A204.1 (cell line): ENCODE measurements around the gene GMIP.
A peak's percentile ranks its signal among the peaks of the same experiment; 100 is the strongest.
"Not testable (repeated sequence)": the region's sequence is repeated elsewhere in the genome, so short reads cannot be mapped to it uniquely, and the experiment has no call there.

Experiments
- FAIRE-seq: peaks from 2 replicates; lab custom pipeline; 2012; peaks lifted over from hg19 to GRCh38; lab: Jason Lieb, UNC

GMIP gene

GRCh38 chr19:19643158-19644053, at the start of gene GMIP:
Gene GMIP (minus strand): TSS chr19:19643657. CDS start chr19:19643529, 128 bp downstream.
- no peak for FAIRE-seq

- FAIRE-seq: no peak
Measured at GRCh38 chr19:19691683-19692082, 48.2 kb upstream of the GMIP start.

- FAIRE-seq: not testable (repeated sequence)
Measured at GRCh38 chr19:19689023-19689422, 45.6 kb upstream of the GMIP start.

GRCh38 chr19:19687090-19687489, 43.6 kb upstream of the GMIP start:
- FAIRE-seq: no peak

GRCh38 chr19:19686580-19686979, 43.1 kb upstream of the GMIP start:
- no peak for FAIRE-seq

GRCh38 chr19:19686119-19686518, 42.7 kb upstream of the GMIP start:
- not testable (repeated sequence) for FAIRE-seq

GRCh38 chr19:19679176-19680073, 36.0 kb upstream of the GMIP start:
- no peak for FAIRE-seq

GRCh38 chr19:19677579-19677978, 34.1 kb upstream of the GMIP start:
- no peak for FAIRE-seq

- no peak for FAIRE-seq
Measured at GRCh38 chr19:19674315-19674714, 30.9 kb upstream of the GMIP start.

- no peak for FAIRE-seq
Measured at GRCh38 chr19:19672816-19673215, 29.4 kb upstream of the GMIP start.

- FAIRE-seq: no peak
Measured at GRCh38 chr19:19670070-19670551, 26.7 kb upstream of the GMIP start.

GRCh38 chr19:19668230-19669012, 25.0 kb upstream of the GMIP start, which contains the start of gene ZNF101:
Gene ZNF101 (plus strand): TSS chr19:19668839. CDS start chr19:19668964, 125 bp downstream.
- peak; percentile 59 for FAIRE-seq

GRCh38 chr19:19665420-19665948, 22.0 kb upstream of the GMIP start:
- FAIRE-seq: not testable (repeated sequence)

- peak; percentile 78 for FAIRE-seq
Measured at GRCh38 chr19:19663256-19664120, 20.0 kb upstream of the GMIP start, which contains the start of gene ATP13A1. Gene ATP13A1 (minus strand): TSS chr19:19663676. CDS start chr19:19663666, 10 bp downstream.

GRCh38 chr19:19662871-19663255, 19.4 kb upstream of the GMIP start:
- no peak for FAIRE-seq

- FAIRE-seq: no peak
Measured at GRCh38 chr19:19662344-19662743, 18.9 kb upstream of the GMIP start.

GRCh38 chr19:19661675-19662251, 18.3 kb upstream of the GMIP start:
- no peak for FAIRE-seq

- no peak for FAIRE-seq
Measured at GRCh38 chr19:19661141-19661674, 17.8 kb upstream of the GMIP start.

GRCh38 chr19:19659646-19660245, 16.3 kb upstream of the GMIP start:
- FAIRE-seq: no peak
